CD14-positive monocyte (primary cell): ENCODE results near the gene DCLK1. TPM values are rescaled to one million over a fixed set of nuclear protein-coding genes. Genes with fewer than 3 reads are reported as not detected.

Experiments used
- DNase-seq, 3 donors: peaks; one replicate each; pipeline ENCODE4 v3.0.0-alpha.2; 2011 to 2022
- H2AFZ ChIP-seq: 2 replicates; pipeline ENCODE4 v1.6.0; 2012; ENCODE audit warnings: mild to moderate bottlenecking, low read depth, low read length, inconsistent platforms; ENCODE audit not compliant: insufficient read depth, poor library complexity, severe bottlenecking
- H3K27ac ChIP-seq, 2 donors: 1 replicate in 1 of 2; 2 replicates in 1 of 2; pipeline ENCODE4 v1.5.1; 2012 to 2013; ENCODE audit warnings: low read length in 2 of 2, control low read depth in 1 of 2, inconsistent platforms in 1 of 2, low read depth in 1 of 2, mild to moderate bottlenecking in 1 of 2
- H3K27me3 ChIP-seq, 2 donors: one replicate each; pipeline versions ENCODE4 v1.6.0 to v1.6.1; 2011 to 2013; ENCODE audit warnings: low read length in 2 of 2; ENCODE audit not compliant: control insufficient read depth in 2 of 2, insufficient read depth in 2 of 2
- H3K36me3 ChIP-seq, 2 donors: replicated peaks in 1 of 2; 1 replicate in 1 of 2; 2 replicates in 1 of 2; pipeline versions ENCODE4 v1.5.1 to v1.6.1; 2012 to 2013; ENCODE audit warnings: low read length in 2 of 2, control low read depth in 1 of 2, inconsistent platforms in 1 of 2, mild to moderate bottlenecking in 1 of 2; ENCODE audit not compliant: insufficient read depth in 2 of 2, control insufficient read depth in 1 of 2
- H3K4me1 ChIP-seq, 2 donors: 1 replicate in 1 of 2; 2 replicates in 1 of 2; pipeline versions ENCODE4 v1.5.1 to v1.6.1; 2012 to 2013; ENCODE audit warnings: low read length in 2 of 2, control low read depth in 1 of 2, inconsistent platforms in 1 of 2, mild to moderate bottlenecking in 1 of 2, moderate library complexity in 1 of 2; ENCODE audit not compliant: insufficient read depth in 2 of 2, control insufficient read depth in 1 of 2
- H3K4me2 ChIP-seq: replicated peaks from 2 replicates; pipeline ENCODE3; 2012; ENCODE audit warnings: low read length, moderate library complexity, mild to moderate bottlenecking; ENCODE audit not compliant: poor library complexity, severe bottlenecking; ENCODE audit errors: extremely low read depth
- H3K4me3 ChIP-seq, 3 experiments: fragments of 200-600 bp in 1 of 3; sonication (generic) in 1 of 3; replicated peaks in 1 of 3; 1 replicate in 2 of 3; 2 replicates in 1 of 3; pipeline ENCODE4 v1.5.1; 2011 to 2013; ENCODE audit warnings: low read length in 3 of 3, mild to moderate bottlenecking in 3 of 3, control low read depth in 2 of 3, low read depth in 2 of 3, inconsistent platforms in 1 of 3, moderate library complexity in 1 of 3
- H3K79me2 ChIP-seq: 2 replicates; pipeline ENCODE4 v1.6.0; 2012; ENCODE audit warnings: mild to moderate bottlenecking, control low read depth, inconsistent platforms, low read length, moderate library complexity; ENCODE audit not compliant: insufficient read depth
- H3K9ac ChIP-seq: 2 replicates; pipeline ENCODE4 v1.6.0; 2017; ENCODE audit warnings: low read length, mild to moderate bottlenecking; ENCODE audit not compliant: insufficient read depth, poor library complexity, severe bottlenecking
- H3K9me3 ChIP-seq, 2 donors: replicated peaks in 1 of 2; 1 replicate in 1 of 2; 2 replicates in 1 of 2; pipeline versions ENCODE4 v1.5.1 to v1.6.1; 2012 to 2013; ENCODE audit warnings: low read length in 2 of 2, control low read depth in 1 of 2; ENCODE audit not compliant: control insufficient read depth in 1 of 2, insufficient read depth in 1 of 2
- H4K20me1 ChIP-seq: 2 replicates; pipeline ENCODE4 v1.6.0; 2012; ENCODE audit warnings: mild to moderate bottlenecking, low read length, control low read depth, moderate library complexity; ENCODE audit not compliant: insufficient read depth
- H3K27ac Mint-ChIP-seq, 7 donors: one replicate each; pipeline ENCODE4 v1.8.0; 2020; ENCODE audit warnings: mild to moderate bottlenecking in 7 of 7, mixed read lengths in 7 of 7, moderate library complexity in 6 of 7, inconsistent platforms in 2 of 7
- H3K27me3 Mint-ChIP-seq, 3 donors: one replicate each; pipeline ENCODE4 v1.8.0; 2021 to 2022; ENCODE audit warnings: low read depth in 3 of 3, mild to moderate bottlenecking in 3 of 3, mixed read lengths in 3 of 3, moderate library complexity in 3 of 3, inconsistent platforms in 1 of 3
- H3K36me3 Mint-ChIP-seq, 2 donors: one replicate each; pipeline ENCODE4 v1.8.0; 2020; ENCODE audit warnings: mixed read lengths in 2 of 2, inconsistent platforms in 1 of 2, mild to moderate bottlenecking in 1 of 2
- H3K4me1 Mint-ChIP-seq: one replicate; pipeline ENCODE4 v1.8.0; 2020; ENCODE audit warnings: mild to moderate bottlenecking, mixed read lengths
- H3K4me3 Mint-ChIP-seq, 2 donors: one replicate each; pipeline ENCODE4 v1.8.0; 2020; ENCODE audit warnings: mild to moderate bottlenecking in 2 of 2, mixed read lengths in 2 of 2, moderate library complexity in 1 of 2
- H3K9me3 Mint-ChIP-seq, 7 donors: one replicate each; pipeline ENCODE4 v1.8.0; 2020 to 2022; ENCODE audit warnings: mixed read lengths in 7 of 7, mild to moderate bottlenecking in 6 of 7, moderate library complexity in 6 of 7, inconsistent platforms in 2 of 7
- WGBS: methylation state at CpG from one replicate; pipeline ENCODE4 v1.1.5; 2013; ENCODE audit warnings: missing lambda C conversion rate; ENCODE audit not compliant: insufficient coverage; 5-methylcytosine and 5-hydroxymethylcytosine counted together
- intact Hi-C, 2 donors: fragments of 100-400 bp; cut with micrococcal nuclease; formaldehyde crosslinking; loops; one replicate each; pipeline versions ENCODE4 v1.15.0 to v1.15.1; 2023
- polyA plus RNA-seq, 3 donors: library from polyadenylated mRNA; depleted of rRNA in 1 of 3; unstranded in 2 of 3; stranded (reverse) in 1 of 3; fragments of 300-500 nt in 2 of 3; fragments of >200 nt in 1 of 3; fragmentation: Illumina TruSeq in 2 of 3; gene quantifications; 1 replicate in 2 of 3; 2 replicates in 1 of 3; pipeline ENCODE4 v1.2.3, GENCODE V29; 2012 to 2021
- TF ChIP-seq, protein P1 (sequence below): fragments of 200-600 bp; IDR thresholded peaks from one replicate; pipeline ENCODE4 v1.8.0; 2022; ENCODE audit warnings: antibody characterized with exemption, mild to moderate bottlenecking

DCLK1 gene
- polyA plus RNA-seq, 3 donors: not detected

DNA sequence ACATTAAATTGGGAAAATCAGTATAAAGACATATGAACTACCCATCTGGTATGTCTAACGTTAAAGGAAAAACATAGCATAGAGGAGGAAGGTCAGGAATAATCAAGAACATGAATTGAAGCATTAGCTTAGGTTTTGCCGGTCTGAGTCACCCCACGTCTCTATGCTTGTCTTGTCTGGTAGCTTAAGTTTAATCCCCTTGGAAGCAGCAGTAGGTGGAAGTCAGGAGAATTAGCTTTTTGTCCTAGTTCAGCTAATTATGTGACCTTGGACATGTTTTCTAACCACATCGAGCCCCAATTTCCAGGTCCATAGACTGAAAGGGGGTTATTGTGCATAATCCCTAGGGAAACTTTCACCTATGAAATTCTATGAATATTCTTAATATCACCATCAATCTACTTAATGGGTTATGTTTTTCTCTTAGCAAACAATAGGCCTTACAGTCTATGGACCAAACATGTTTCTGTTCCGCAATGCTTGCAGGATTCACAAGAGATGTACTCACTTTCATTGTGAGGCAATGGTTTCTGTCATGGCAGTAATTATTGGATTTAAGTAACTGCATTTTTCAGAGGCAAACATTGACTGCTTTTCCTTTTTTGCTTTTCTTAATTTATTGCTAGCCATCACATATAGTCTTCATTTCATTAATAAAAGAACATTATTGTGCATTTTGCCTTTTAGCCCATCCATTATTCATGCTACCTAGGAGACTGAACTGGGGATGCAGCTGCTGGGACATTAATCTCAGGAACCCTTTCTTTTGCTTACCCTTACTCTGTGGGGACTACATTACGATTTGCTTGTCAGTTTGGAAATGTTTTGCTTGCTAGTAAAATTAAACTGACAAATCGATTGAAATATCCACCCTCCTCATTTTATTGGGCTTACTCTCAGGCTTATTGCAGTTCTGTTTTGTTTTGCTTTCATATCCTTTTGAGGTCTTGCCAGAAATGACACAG lies 349.9 kb downstream of the DCLK1 start:
- WGBS: 96% methylated on average over 4 of the region's 7 CpGs
- no peak overlapping the region for H3K4me2 ChIP-seq
- no peak overlapping the region for H3K27ac ChIP-seq
- no peaks in the 10 kb centered on the region for H3K27me3 ChIP-seq
- H3K9me3 ChIP-seq: no peaks in the 10 kb centered on the region
- no peak overlapping the region for H3K4me3 ChIP-seq
- Mint-ChIP-seq H3K27ac (no peak overlapping the region), H3K4me1 (no peaks in the 10 kb centered on the region), H3K27me3 (peaks cover 0 to 5% (median 1%) of the 10 kb centered on the region in 3 donors), H3K36me3 (no peaks in the 10 kb centered on the region), H3K4me3 (no peak overlapping the region), H3K9me3 (peaks cover 0 to 3% (median 0%) of the 10 kb centered on the region in 7 donors)
- TF ChIP-seq, protein P1, sequence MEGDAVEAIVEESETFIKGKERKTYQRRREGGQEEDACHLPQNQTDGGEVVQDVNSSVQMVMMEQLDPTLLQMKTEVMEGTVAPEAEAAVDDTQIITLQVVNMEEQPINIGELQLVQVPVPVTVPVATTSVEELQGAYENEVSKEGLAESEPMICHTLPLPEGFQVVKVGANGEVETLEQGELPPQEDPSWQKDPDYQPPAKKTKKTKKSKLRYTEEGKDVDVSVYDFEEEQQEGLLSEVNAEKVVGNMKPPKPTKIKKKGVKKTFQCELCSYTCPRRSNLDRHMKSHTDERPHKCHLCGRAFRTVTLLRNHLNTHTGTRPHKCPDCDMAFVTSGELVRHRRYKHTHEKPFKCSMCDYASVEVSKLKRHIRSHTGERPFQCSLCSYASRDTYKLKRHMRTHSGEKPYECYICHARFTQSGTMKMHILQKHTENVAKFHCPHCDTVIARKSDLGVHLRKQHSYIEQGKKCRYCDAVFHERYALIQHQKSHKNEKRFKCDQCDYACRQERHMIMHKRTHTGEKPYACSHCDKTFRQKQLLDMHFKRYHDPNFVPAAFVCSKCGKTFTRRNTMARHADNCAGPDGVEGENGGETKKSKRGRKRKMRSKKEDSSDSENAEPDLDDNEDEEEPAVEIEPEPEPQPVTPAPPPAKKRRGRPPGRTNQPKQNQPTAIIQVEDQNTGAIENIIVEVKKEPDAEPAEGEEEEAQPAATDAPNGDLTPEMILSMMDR: no peak
- intact Hi-C loops: no loop called here
- no peaks in the 10 kb centered on the region for H3K4me1 ChIP-seq
- H3K79me2 ChIP-seq: no peaks in the 10 kb centered on the region
- H2AFZ ChIP-seq: no peak overlapping the region
- DNase-seq: no peak
- H4K20me1 ChIP-seq: no peaks in the 10 kb centered on the region
- H3K36me3 ChIP-seq: no peaks in the 10 kb centered on the region
- no peak overlapping the region for H3K9ac ChIP-seq

DNA sequence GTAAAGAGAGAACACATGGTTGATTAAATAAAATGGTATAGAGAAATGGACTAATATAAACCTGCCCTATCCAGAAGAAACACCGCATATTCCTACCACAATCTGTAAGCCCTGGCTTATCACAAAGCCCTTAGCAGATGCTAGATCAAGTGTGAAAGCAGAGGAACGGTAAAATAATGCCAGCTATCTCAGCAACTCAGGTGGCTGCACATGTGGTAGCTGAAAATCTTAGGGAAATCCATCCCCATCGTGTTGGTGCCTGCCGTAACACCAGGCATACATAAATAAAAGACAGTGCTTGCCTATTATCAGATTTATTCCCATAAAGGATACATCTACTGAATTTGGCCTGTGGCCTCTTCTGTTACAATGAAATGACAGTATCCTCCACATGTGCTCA lies 350.6 kb downstream of the DCLK1 start:
- Mint-ChIP-seq H3K9me3 (peaks cover 0 to 3% (median 0%) of the 10 kb centered on the region in 7 donors), H3K36me3 (no peaks in the 10 kb centered on the region), H3K27me3 (peaks cover 0 to 5% (median 1%) of the 10 kb centered on the region in 3 donors), H3K4me1 (no peaks in the 10 kb centered on the region), H3K27ac (no peak overlapping the region), H3K4me3 (no peak overlapping the region)
- 80% methylated on average over 1 of the region's 4 CpGs for WGBS
- Histone ChIP-seq H3K79me2 (no peaks in the 10 kb centered on the region), H3K4me3 (no peak overlapping the region), H3K9ac (no peak overlapping the region), H2AFZ (no peak overlapping the region), H4K20me1 (no peaks in the 10 kb centered on the region), H3K4me1 (no peaks in the 10 kb centered on the region), H3K36me3 (no peaks in the 10 kb centered on the region), H3K27me3 (no peaks in the 10 kb centered on the region), H3K9me3 (no peaks in the 10 kb centered on the region), H3K27ac (no peak overlapping the region), H3K4me2 (no peak overlapping the region)
- TF ChIP-seq, protein P1: no peak
- no peak for DNase-seq
- intact Hi-C loops: no loop called here
